HG03460 (cell line): ENCODE measurements around the gene STIM1.
"Not testable (repeated sequence)": the region's sequence is repeated elsewhere in the genome, so short reads cannot be mapped to it uniquely, and the experiment has no call there.

ENCODE experiments used
- ATAC-seq: cut with Tn5 transposase; IDR thresholded peaks from one replicate; pipeline ENCODE4 v1.9.1; 2021; ENCODE audit not compliant: unreplicated experiment

The STIM1 gene

DNA sequence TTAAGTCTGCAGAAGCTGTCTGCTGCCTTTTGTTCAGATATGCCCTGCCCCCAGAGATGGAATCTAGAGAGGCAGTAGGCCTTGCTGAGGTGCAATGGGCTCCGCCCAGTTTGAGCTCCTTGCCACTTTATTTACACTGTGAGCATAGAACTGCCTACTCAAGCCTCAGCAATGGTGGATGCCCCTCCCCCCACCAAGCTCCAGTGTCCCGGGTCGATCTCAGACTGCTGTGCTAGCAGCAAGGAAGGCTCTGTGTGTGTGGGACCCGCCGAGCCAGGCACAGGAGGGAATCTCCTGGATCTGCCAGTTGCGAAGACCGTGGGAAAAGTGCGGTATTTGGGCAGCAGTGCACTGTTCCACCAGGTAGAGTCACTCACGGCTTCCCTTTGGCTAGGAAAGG lies 161.1 kb downstream of the STIM1 start:
- not testable (repeated sequence) for ATAC-seq

DNA sequence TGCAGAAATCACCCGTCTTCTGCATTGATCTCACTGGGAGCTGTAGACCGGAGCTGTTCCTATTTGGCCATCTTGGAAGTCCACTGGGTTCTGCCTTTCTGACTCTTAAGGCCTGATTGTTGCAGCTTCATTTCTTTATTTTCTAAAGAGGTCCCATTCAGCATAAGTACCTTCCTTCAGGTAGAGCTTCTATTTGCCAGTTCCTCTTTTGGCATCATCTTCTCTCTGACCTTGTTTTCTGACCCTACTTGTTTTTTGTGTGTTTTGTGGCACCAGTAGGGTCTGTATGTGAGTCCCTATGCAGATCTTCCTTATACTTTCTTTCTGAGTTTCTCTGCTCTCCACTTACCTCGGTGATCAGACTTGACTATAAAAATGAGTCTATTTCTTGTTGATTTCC lies 161.7 kb downstream of the STIM1 start:
- ATAC-seq = no peak

DNA sequence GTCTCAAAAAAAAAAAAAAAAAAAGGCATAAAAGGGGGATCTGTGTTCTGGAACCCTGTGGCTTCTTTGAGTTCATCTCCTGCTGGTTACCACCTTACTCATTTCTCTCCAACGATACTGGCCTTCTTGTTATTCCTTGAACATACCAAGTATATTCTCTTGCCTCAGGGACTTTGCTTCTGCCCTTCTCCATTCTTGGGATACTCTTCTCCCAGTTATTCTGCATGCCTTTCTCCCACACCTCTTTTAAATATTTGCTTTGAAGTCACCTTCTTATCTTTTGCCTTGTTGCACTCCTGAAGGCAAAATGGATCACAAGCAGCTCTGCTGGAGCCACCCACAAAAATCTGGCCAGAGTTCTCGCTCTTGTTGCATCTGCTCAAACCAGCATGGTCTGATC lies 163.2 kb downstream of the STIM1 start:
- no peak for ATAC-seq

DNA sequence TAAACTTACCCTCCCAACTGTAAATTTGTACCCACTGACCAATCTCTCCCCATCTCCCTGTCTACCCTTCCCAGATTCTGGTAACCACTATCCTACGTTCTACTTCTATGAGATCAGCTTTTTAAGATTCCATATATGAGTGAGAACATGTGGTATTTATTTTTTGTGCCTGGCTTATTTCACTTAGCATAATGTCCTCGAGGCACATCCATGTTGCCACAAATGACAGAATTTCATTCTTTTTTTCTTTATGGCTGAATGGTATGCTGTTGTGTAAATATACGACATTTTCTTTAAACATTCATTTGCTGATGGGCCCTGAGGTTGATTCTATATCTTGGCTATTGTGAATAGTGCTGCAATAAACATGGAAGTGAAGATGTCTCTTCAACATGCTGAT lies 164.4 kb downstream of the STIM1 start:
- no peak for ATAC-seq

DNA sequence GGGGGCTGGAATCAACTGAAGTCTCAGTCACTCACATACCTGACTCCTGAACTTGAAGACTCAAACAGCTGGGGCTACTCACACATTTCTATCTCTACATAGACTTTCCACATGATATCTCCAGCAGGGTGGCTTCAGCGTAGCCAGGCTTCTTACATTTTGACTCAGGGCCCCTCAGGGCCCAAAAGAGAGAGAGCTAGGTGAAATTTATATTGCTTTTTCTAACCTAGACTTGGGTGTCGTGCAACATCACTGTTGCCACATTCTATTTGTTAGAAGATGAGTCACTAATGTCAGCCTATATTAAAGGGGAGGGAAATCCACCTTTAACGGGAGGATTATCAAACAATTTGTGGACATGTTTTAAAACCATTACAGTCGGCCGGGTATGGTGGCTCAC lies 167.2 kb downstream of the STIM1 start:
- ATAC-seq = no peak

DNA sequence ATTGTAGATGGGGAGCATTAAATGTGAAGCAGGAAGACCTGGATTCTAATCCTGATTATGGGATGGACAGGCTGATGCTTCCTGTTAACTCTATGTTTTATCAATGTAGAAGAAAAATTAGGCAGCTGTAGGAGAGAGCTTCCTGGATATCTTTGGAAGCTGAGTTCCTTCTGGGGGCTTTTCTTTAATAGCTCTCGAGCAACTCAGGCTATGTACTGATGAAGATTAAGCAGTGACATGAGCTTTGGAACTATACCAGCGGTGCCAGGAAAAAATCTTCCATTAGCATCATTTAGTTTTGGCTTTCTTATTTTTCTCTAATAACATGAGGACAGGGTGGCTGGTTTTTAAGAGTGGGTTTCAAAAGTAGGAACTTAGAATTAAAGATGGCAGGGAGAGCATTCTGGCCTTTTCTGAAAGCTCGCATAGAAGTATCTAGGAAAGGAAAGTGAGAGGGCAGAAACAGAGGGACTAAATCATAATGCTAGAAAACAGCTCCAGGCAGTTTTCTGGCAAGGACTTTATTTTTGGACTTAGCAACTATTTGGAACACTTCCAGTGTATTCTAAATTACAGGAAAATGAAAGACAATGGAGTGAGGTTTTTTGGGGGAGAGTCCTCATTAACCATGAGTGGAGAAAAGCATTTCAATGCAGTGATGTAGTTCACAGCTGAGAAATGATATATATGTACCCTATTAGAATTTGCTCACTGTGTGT lies 169.9 kb downstream of the STIM1 start:
- ATAC-seq = no peak

DNA sequence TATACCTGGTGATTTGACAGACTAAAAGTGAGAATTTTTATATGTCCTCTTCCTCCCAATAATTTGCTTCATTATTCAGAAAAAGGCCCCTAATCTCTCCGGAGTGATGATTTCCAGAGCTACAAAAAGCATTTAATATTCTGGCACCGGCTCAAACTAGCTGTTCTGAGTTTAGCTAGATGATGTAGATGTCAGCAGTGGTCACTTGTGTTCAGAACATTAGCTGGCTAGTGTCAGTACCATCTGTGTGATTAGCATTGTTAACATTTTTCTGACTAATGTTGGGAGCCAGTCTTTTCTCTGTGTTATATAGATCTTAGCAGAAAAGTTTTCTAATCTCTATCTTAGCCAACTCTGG lies 170.5 kb downstream of the STIM1 start:
- ATAC-seq = no peak

DNA sequence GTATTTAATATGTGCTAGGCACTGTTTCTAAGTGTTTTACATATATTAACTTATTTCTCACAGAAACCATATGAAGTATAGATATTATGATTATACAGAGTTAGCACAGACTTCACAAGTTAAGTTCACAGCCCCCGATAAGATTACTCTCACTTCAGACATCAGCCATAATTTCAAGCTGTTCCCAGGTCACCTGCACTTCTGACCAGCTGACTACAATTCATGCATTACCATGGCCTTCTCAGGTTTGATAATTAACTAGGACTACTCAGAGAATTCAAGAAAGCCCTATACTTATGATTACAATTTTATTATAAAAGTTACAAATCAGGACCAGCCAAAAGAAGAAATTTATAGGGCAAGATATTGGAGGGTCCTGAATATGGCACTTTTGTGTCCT lies 170.9 kb downstream of the STIM1 start:
- no peak for ATAC-seq

DNA sequence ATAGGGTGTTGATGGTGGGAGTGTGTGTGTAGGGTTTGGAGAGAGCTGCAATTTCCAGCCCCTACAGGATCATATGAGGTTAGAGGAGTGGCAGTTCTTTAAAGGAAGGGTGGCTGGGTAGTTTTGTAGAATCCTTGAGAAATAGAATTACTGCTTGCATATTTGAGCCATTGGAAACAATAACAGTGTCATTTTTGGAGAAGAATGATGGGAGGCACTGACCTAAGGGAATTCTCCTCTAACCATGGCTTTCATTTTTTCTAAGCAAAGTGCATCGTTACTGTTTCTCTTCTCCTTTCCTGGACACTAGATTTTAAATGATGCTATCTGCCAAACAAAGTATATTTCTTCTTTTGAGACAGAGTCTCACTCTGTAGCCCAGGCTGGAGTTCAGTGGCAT lies 172.3 kb downstream of the STIM1 start:
- ATAC-seq = no peak

DNA sequence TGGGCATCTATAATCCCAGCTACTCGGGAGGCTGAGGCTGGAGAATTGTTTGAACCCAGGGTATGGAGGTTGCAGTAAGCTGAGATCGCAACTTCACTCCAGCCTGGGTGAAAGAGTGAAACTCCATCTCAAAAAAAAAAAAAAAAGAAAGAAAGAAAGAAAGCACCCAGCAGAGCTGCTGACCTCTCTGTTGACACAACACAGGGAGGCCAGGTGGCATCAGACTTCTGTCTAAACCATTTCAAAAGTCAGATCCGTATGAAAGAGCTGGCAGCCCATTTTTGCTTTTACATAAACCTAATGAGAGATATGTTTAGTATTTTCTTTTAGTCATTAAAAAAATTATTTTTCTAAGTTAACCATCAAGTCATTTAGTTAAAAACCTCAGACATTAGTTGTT lies 174.7 kb downstream of the STIM1 start:
- ATAC-seq = no peak

DNA sequence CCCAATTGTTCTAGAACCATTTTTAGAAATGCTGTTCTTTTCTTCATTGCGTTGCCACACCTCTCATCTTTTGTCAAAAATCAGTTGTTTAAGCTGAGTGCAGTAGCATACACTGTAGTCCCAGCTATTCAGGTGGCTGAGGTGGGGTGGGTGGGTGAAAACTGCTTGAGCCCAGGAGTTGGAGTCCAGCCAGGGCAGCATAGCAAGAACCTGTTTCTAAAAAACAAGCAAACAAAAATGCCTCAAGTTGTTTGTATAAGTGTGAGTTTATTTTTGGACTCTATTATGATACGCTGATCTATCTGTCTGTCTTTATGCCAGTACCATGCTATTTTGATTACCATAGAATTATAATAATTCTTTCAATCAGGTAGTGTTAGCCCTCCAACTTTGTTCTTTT lies 176.6 kb downstream of the STIM1 start:
- ATAC-seq = no peak

DNA sequence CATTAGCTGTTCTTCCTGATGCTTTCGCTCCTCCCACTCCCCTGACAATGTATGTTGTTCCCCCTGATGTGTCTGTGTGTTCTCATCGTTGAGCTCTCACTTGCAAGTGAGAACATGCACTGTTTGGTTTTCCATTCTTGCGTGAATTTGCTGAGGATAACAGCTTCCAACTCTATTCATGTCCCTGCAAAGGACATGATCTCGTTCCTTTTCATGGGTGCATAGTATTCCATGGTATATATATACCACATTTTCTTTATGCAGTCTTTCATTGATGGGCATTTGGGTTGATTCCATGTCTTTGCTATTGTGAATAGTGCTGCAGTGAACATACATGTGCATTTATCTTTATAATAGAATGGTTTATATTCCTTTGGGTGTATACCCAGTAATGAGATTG lies 180.5 kb downstream of the STIM1 start:
- ATAC-seq = no peak

DNA sequence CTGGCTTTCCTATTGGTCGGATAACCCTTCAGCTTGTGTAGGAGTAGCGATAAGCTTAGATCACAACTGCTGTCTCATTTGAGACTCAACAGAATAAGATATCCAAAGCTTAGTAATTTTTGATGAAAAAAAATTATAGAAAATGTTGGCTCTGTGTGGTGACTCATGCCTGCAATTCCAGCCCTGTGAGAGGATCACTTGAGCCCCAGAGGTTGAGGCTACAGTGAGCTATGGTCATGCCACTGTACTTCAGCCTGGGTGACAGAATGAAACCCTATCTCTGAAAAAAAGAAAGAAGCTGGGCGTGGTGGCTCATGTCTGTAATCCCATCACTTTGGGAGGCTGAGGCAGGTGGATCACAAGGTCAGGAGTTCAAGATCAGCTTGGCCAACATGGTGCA lies 183.5 kb downstream of the STIM1 start:
- no peak for ATAC-seq

DNA sequence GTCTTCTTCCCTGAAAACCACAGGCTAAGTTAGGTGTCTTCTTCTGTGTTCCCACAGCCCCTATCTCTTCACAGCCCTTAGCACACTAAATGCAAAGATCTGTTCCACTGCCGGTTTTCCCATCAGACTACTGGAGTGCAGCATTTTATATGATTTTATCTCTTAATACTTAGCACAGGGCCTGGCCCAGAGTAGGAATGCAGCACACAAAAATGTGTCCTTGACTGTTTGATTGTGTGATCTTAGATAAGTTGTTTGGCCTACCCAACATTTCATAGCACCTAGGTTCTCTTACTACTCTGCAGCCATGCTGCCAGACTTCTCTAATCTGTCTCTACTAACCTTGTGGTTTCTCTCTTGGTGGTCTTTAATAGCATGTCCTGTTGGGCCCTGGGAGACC lies 185.0 kb downstream of the STIM1 start:
- ATAC-seq = no peak

DNA sequence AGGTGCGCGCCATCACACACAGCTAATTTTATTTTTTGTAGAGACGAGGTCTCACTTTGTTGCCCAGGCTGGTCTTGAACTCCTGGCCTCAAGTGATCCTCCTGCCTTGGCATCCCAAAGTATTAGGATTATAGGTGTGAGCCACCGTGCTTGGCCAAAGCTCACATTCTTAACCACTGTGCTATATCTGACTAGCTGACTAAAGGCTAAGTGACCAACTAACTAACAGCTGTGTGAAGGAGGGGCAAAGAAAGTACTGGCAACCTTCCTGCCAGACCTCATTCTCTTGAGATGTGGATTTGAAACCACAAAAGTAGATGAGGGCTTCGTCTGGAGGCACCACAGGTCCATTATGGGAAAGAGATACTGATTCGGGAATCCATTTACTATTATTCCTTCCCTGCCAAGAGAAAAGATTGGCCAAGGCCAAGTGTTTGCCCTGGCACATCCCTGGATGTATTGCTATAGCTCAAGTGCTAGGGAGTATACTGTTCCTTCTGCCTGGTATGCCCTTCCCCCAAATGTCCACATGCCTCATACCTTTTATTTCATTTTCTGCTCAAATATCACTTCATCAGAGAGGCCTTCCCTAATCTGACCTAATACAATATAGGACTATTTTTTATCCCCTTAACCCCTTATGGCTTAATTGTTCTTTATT lies 186.4 kb downstream of the STIM1 start:
- ATAC-seq = no peak

DNA sequence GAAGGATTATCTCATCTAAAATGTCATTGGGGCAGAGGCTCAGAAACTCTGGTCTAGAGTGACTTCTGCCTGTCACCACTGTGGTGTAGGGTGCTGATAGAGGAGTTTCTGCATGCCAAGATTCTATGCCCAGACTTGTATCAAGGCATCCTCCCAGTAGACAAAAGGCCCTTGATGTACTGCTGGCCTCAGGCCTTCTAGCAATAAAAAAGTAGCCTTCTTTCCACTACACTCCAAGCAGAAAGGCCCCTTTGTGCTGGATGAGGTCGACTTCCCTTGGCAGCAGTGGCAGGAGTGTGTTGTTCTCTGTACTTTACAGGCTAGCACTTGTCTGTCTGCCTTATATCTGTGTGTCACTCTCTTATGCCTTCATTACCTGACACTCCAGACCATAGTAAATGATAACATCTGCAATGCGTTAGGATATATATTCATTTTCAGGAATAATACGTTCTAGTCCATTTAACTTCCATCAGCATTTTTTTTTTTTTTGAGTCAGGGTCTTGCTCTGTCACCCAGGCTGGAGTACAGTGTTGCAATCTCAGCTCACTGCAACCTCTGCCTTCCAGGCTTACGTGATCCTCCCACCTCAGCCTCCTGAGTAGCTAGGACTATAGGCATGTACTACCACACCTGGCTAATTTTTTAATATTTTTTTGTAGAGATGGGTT lies 189.6 kb downstream of the STIM1 start:
- ATAC-seq = no peak

DNA sequence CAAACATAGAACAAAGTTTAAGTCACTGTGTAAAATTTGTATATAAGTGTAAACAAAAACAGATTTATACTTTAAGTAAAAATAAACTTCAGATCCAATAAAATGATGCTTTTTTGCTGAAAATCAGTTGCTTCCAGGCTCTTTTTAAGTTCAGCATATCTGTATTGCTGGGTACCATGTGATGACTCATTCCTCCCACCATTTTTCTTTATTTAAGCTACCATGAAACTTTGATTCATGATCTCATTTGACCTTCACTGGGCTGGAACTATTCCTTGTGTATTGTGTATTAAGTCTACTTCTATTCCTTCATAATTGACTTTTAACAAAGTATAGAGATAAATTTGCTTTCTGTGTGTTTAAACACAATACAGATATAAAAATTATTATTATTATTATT lies 192.9 kb downstream of the STIM1 start:
- ATAC-seq = no peak

DNA sequence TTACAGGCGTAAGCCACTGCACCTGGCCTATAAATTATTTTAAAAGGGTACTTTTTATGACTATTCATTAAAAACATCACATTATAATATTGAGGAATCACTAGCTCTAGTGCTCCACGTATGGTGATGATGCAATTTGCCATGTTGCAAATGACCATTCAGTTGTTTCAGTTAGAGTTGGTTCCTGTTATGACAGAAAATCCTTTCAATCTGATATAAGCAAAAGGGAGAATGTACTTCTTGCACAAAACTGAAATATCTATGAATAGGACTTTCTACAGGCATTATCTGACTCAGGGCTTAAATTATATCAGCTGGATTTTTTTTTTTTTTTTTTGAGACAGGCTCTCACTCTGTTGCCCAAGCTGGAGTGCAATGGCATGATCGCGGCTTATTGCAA lies 193.5 kb downstream of the STIM1 start:
- no peak for ATAC-seq

DNA sequence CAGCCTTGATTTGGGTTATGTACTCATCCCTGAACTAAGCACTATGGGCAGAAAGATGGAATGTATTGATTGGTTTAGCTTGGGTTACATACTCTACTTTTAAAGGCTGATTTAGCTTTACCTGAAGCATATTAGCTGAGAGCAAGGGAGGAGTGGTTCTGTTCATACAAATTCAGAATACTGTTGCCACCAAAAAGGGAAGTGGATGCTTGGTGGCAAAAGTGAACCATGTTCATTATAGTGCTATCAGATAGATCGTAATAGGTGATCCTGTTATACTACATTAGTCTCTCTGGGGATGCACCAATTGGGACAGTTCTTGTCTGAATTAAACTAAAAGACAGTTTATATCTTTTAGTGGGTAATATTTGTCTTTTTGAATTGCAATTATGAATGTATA lies 194.7 kb downstream of the STIM1 start:
- ATAC-seq = no peak

DNA sequence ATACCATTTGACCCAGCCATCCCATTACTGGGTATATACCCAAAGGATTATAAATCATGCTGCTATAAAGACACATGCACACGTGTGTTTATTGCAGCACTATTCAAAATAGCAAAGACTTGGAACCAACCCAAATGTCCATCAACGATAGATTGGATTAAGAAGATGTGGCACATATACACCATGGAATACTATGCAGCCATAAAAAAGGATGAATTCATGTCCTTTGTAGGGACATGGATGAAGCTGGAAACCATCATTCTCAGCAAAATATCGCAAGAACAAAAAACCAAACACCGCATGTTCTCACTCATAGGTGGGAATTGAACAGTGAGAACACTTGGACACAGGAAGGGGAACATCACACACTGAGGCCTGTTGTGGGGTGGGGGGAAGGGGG lies 197.7 kb downstream of the STIM1 start:
- ATAC-seq = not testable (repeated sequence)

DNA sequence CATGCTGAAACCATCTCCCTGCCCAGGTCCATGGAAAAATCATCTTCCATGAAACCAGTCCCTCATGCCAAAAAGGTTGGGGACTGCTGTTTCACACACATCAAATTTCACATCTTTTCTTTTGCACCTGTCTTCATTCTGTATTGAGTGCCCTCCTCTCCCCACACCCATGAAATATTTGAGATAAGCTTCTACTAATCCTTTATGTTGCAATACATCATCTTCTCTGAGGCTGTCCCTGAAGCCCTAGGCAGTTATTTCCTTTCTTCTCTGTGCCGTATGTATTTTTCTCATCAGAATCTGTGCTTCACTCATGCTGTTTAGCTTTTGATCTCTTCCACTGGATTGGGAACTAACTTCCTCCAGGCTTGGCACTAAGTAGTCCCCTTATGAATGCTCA lies 199.2 kb downstream of the STIM1 start:
- ATAC-seq = no peak

DNA sequence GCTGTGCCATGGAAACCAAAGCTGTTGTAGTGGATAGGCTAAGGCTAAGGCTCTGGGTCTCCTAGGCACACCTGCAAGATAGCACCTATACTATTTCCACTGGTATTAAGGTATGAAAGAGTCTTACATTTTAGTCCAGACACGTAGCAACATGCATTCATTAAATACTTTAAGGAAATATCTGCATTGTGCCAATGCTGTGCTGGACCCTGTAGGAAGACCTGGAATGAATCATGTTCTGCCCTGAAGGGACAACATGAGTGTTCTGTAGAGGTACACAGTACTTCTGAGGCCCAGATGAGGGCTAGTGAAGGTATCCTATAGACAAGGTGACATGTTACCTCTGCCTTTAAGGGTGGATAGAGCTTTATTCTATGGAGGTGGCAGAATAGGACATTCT lies 204.0 kb downstream of the STIM1 start:
- ATAC-seq = no peak
